ENCODE measurements around the gene STRIP1.

STRIP1 gene

DNA sequence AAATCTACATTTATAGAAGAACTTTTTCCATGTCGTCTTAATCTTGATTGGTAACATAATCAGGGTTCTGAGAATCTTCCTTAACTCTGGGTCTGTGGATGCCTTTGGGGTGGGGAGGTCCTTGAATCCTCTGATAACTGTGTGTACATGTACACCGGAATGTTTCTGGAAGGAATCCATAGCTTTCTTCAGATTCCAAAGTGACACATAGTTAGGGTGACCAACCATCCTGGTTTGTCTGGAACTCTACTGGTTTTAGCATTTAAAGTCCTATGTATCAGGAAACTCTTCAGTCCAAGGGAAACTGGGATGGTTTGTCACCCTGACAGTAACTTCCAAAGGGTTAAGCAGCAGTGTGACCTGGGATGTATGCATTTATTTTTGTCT lies 16.8 kb downstream of the STRIP1 start:
- ATAC-seq: no peak
- no peak for TF ChIP-seq BACH2 (CRISPR knock-in tag; IDR thresholded peaks at IDR 0.05; ENCODE audit: borderline replicate concordance)
- TF ChIP-seq ZNF8 (CRISPR knock-in tag; IDR thresholded peaks at IDR 0.05): no peak
- TF ChIP-seq, protein P1, sequence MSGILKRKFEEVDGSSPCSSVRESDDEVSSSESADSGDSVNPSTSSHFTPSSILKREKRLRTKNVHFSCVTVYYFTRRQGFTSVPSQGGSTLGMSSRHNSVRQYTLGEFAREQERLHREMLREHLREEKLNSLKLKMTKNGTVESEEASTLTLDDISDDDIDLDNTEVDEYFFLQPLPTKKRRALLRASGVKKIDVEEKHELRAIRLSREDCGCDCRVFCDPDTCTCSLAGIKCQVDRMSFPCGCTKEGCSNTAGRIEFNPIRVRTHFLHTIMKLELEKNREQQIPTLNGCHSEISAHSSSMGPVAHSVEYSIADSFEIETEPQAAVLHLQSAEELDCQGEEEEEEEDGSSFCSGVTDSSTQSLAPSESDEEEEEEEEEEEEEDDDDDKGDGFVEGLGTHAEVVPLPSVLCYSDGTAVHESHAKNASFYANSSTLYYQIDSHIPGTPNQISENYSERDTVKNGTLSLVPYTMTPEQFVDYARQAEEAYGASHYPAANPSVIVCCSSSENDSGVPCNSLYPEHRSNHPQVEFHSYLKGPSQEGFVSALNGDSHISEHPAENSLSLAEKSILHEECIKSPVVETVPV (CRISPR knock-in tag; IDR thresholded peaks at IDR 0.05): no peak
- TF ChIP-seq POU6F1 (CRISPR knock-in tag; IDR thresholded peaks at IDR 0.05; ENCODE audit: borderline replicate concordance, low read depth): no peak
- TF ChIP-seq GLIS3 (CRISPR knock-in tag; IDR thresholded peaks at IDR 0.05): no peak
- TF ChIP-seq ESRRG (CRISPR knock-in tag; IDR thresholded peaks at IDR 0.05): no peak
- no peak for TF ChIP-seq RARB (CRISPR knock-in tag; IDR thresholded peaks at IDR 0.05)
- no peak for TF ChIP-seq PPARA (CRISPR knock-in tag; IDR thresholded peaks at IDR 0.05; ENCODE audit: borderline replicate concordance)
- TF ChIP-seq ZFP30 (CRISPR knock-in tag; IDR thresholded peaks at IDR 0.05): no peak
- no peak for TF ChIP-seq ZFP3 (CRISPR knock-in tag; IDR thresholded peaks at IDR 0.05)
- TF ChIP-seq TSHZ2 (CRISPR knock-in tag; IDR thresholded peaks at IDR 0.05): no peak

DNA sequence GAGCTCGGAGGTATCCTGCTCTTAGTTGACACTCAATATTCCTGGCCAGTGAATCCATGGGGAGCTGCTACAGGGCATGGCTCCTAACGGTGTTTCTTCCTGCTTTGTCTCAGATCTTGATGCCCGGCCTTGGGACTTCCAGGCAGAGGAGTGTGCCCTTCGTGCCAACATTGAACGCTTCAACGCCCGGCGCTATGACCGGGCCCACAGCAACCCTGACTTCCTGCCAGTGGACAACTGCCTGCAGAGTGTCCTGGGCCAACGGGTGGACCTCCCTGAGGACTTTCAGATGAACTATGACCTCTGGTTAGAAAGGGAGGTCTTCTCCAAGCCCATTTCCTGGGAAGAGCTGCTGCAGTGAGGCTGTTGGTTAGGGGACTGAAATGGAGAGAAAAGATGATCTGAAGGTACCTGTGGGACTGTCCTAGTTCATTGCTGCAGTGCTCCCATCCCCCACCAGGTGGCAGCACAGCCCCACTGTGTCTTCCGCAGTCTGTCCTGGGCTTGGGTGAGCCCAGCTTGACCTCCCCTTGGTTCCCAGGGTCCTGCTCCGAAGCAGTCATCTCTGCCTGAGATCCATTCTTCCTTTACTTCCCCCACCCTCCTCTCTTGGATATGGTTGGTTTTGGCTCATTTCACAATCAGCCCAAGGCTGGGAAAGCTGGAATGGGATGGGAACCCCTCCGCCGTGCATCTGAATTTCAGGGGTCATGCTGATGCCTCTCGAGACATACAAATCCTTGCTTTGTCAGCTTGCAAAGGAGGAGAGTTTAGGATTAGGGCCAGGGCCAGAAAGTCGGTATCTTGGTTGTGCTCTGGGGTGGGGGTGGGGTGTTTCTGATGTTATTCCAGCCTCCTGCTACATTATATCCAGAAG lies 19.4 kb downstream of the STRIP1 start:
- peak; percentile 42 for ATAC-seq
- TF ChIP-seq SNAI2 (CRISPR knock-in tag; IDR thresholded peaks at IDR 0.05) (0 out of 2 replicates have a peak, but pooled peaks have one; percentile 11), TSHZ2 (CRISPR knock-in tag; IDR thresholded peaks at IDR 0.05) (peak; percentile 69; the same call in 1 of the 2 replicates), RARB (CRISPR knock-in tag; IDR thresholded peaks at IDR 0.05) (no peak), ZNF565 (CRISPR knock-in tag; conservative IDR thresholded peaks at IDR 0.05; ENCODE audit: low read depth) (no peak)

- ATAC-seq: peak; percentile 34
- TF ChIP-seq CSDC2 (CRISPR knock-in tag; IDR thresholded peaks at IDR 0.05) (0 out of 2 replicates have a peak, but pooled peaks have one; percentile 17), ZNF8 (CRISPR knock-in tag; IDR thresholded peaks at IDR 0.05) (no peak), ISL1 (CRISPR knock-in tag; IDR thresholded peaks at IDR 0.05) (peak; percentile 67; the same call in 1 of the 2 replicates)
Measured at GRCh38 chr1:110055493-110056284, 21.3 kb downstream of the STRIP1 start.

DNA sequence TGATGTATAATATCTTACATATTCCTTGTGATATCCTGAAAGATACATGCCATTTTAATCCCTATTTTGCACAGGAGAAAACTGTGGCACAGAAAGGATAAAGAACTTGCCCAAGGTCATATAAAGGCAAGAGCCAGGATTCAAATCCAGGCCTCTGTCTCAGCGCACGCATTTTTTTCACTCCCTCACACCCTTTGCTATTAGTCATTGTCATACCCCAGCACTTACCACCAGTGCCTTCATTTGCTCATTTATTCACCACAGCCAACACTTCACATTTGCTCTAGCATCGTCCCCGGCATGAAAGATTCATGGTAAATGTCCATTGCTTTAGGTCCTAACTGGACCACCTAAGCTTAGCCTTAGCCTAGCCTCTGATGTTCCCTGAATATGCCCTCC lies 21.9 kb downstream of the STRIP1 start:
- TF ChIP-seq ZC3H10 (CRISPR knock-in tag; IDR thresholded peaks at IDR 0.05) (no peak), OSR1 (CRISPR knock-in tag; IDR thresholded peaks at IDR 0.05) (no peak), BACH2 (CRISPR knock-in tag; IDR thresholded peaks at IDR 0.05; ENCODE audit: borderline replicate concordance) (no peak), ISL1 (CRISPR knock-in tag; IDR thresholded peaks at IDR 0.05) (no peak), RARB (CRISPR knock-in tag; IDR thresholded peaks at IDR 0.05) (no peak), ESRRG (CRISPR knock-in tag; IDR thresholded peaks at IDR 0.05) (no peak)
- ATAC-seq: no peak
